Mucosa of descending colon (tissue), 3 donors: ENCODE results near the gene FIG4. TPM values are rescaled to one million over a fixed set of nuclear protein-coding genes. Genes with fewer than 3 reads are reported as not detected.

Source experiments
- ATAC-seq: fragments of 200-7000 bp; cut with Tn5 transposase; one replicate; pipeline ENCODE4 v1.9.1; 2020; ENCODE audit warnings: mild to moderate bottlenecking, moderate library complexity
- DNase-seq, 3 donors: peaks; one replicate each; pipeline ENCODE4 v3.0.0-alpha.2; 2020
- H3K36me3 ChIP-seq: fragments of 200-600 bp; one replicate; pipeline ENCODE4 v1.8.0; 2021; ENCODE audit warnings: low read depth, mild to moderate bottlenecking
- H3K4me1 ChIP-seq: fragments of 200-600 bp; one replicate; pipeline ENCODE4 v1.8.0; 2021; ENCODE audit warnings: low read depth, mild to moderate bottlenecking
- H3K4me3 ChIP-seq: fragments of 200-600 bp; one replicate; pipeline ENCODE4 v1.8.0; 2021; ENCODE audit warnings: mild to moderate bottlenecking
- H3K9me3 ChIP-seq: fragments of 200-600 bp; one replicate; pipeline ENCODE4 v1.8.0; 2021; ENCODE audit warnings: mild to moderate bottlenecking
- intact Hi-C, 2 donors: fragments of 100-400 bp; cut with DNase I in 1 of 2; cut with micrococcal nuclease in 1 of 2; formaldehyde crosslinking; loops; one replicate each; pipeline versions ENCODE4 v1.11.0 to v1.11.1; 2022; cut with DNase I, micrococcal nuclease
- total RNA-seq, 3 donors: library from RNA; stranded (reverse); fragmentation: NEBNext Ultra II Directional in 2 of 3; extraction: Animal tissue kit (Norgen Biotek cat#: 25700) in 2 of 3; gene quantifications; one replicate each; pipeline versions ENCODE4 v1.2.1 to v1.2.4, GENCODE V29; 2021 to 2023
- TF ChIP-seq, protein P1 (sequence below): fragments of 200-600 bp; IDR thresholded peaks from one replicate; pipeline ENCODE4 v1.8.0; 2022; ENCODE audit warnings: antibody characterized with exemption, mild to moderate bottlenecking
- donor health status: DM: no; HTN: no; CAD: no; lungs with moderate emphysema.
- donor health status: DM: no; HTN: no; CAD: no.
- donor health status: DM: no; HTN: yes; CAD: no.

The FIG4 gene
- total RNA-seq, 3 donors from 2014 or later = 14.9 to 18.6 (median 15.9) TPM

DNA sequence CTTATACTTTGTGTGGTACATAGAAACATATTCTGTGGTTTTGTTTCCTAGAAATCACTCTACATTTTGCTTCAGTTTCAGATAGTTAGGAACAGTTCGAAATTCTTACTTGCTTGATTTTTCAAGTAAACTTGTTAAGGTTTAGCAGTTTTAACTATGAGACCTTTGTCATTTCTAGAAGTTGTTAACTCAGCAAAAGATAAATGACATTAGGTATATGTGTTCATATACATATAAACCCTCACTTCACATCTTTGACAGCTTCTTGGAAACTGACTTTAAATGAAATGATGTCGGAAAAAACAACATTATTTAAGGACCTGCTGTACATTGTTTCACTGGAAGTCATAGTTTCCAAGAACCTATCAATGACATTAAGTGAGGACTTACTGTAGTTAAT is 96.2 kb downstream of the FIG4 start:
- intact Hi-C loops = no loop called here
- H3K36me3 ChIP-seq = no peaks in the 10 kb centered on the region
- ATAC-seq = no peak

DNA sequence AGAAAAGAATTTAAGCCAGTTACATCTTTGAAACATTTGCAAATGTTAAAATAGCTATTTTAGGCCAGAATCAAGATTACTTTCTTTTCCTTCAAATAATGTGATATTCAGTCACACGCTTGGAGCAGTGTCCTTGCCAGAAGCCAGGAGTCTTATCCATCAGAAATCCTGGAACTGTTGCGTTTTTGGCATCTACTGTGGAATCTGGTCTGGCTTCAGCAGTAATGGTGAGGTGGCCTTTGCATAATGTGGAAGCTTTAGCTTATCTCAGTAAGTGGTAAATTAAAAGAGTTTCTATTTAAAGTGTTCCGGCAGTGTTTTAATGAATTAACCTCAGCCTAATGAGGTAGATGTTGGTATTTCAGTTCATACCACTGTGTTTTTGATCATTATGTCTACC is 97.6 kb downstream of the FIG4 start:
- ATAC-seq = no peak
- Histone ChIP-seq H3K4me1 (peaks cover 3% of the 10 kb centered on the region), H3K4me3 (no peak overlapping the region), H3K36me3 (no peaks in the 10 kb centered on the region), H3K9me3 (no peaks in the 10 kb centered on the region)
- no peak for DNase-seq
- intact Hi-C loops = no loop called here
- TF ChIP-seq, protein P1, sequence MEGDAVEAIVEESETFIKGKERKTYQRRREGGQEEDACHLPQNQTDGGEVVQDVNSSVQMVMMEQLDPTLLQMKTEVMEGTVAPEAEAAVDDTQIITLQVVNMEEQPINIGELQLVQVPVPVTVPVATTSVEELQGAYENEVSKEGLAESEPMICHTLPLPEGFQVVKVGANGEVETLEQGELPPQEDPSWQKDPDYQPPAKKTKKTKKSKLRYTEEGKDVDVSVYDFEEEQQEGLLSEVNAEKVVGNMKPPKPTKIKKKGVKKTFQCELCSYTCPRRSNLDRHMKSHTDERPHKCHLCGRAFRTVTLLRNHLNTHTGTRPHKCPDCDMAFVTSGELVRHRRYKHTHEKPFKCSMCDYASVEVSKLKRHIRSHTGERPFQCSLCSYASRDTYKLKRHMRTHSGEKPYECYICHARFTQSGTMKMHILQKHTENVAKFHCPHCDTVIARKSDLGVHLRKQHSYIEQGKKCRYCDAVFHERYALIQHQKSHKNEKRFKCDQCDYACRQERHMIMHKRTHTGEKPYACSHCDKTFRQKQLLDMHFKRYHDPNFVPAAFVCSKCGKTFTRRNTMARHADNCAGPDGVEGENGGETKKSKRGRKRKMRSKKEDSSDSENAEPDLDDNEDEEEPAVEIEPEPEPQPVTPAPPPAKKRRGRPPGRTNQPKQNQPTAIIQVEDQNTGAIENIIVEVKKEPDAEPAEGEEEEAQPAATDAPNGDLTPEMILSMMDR = no peak

More for the DNA sequence above, 96.2 kb downstream of the FIG4 start:
- TF ChIP-seq, protein P1 = no peak
- Histone ChIP-seq H3K4me3 (no peak overlapping the region), H3K9me3 (no peaks in the 10 kb centered on the region), H3K4me1 (no peaks in the 10 kb centered on the region)
- DNase-seq = no peak

DNA sequence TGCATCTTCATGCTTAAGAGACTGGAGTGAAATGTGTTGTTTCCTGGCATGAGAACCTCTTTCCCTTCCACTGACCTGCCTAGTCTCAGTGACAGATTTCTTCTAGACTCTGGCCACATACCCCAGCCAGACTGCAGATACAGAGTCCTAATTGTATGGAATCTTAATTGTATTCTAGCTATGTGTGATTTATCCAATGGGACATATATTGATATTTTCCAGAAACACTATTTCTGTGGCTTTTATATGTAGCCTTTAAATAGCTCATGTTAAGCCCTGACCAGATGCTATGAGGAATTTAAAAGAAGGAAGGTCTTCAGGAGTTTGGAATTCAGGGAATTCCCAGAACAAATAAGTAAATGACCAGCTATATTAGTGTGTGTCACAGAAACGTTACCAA is 99.0 kb downstream of the FIG4 start:
- Histone ChIP-seq H3K9me3 (no peaks in the 10 kb centered on the region), H3K36me3 (no peaks in the 10 kb centered on the region), H3K4me3 (no peak overlapping the region), H3K4me1 (peaks cover 3% of the 10 kb centered on the region)
- intact Hi-C loops = no loop called here
- no peak for DNase-seq
- no peak for ATAC-seq
- TF ChIP-seq, protein P1 = no peak

DNA sequence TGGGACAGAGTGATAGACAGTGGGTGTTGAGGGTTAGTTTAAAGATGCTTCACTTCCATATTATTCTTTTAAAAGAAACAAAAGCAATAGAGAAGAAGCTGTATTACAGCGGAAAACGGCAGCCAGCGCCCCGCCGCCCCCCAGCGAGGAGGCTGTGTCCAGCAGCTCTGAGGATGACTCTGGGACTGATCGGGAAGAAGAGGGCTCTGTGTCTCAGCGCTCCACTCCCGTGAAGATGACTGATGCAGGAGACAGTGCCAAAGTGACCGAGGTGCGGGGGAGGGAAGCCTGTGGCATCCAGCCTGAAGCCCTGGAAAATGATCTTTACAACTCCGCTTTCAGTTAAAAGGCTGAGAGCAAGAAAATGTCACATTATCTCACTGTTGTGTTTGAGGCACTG is 100.2 kb downstream of the FIG4 start:
- intact Hi-C loops = no loop called here
- TF ChIP-seq, protein P1 = no peak

DNA sequence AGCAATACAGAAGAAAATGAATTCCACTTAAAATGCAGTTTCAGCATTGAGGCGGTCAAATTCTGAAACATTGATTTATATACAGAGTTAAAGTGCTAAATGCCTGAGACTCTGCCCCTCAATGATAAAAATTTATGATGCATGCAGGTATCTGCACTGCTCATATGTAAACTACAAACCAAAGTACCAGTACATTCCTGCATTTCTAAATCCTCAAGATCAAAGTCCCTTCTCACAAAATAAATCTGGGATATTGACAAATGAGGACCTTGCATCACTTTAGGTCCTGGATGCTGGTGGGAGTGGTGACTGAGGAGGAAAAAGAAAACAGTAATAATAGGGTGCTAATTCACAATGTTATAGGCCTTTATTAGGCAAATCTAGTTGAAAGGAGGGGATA is 101.9 kb downstream of the FIG4 start:
- no peak for DNase-seq
- TF ChIP-seq, protein P1 = no peak
- intact Hi-C loops = no loop called here
- Histone ChIP-seq H3K4me3 (no peak overlapping the region), H3K9me3 (no peaks in the 10 kb centered on the region), H3K4me1 (peaks cover 3% of the 10 kb centered on the region), H3K36me3 (no peaks in the 10 kb centered on the region)
- ATAC-seq = no peak

More for the DNA sequence above, 100.2 kb downstream of the FIG4 start:
- Histone ChIP-seq H3K4me1 (peaks cover 3% of the 10 kb centered on the region), H3K4me3 (no peak overlapping the region), H3K9me3 (no peaks in the 10 kb centered on the region), H3K36me3 (no peaks in the 10 kb centered on the region)
- no peak for DNase-seq
- ATAC-seq = no peak

DNA sequence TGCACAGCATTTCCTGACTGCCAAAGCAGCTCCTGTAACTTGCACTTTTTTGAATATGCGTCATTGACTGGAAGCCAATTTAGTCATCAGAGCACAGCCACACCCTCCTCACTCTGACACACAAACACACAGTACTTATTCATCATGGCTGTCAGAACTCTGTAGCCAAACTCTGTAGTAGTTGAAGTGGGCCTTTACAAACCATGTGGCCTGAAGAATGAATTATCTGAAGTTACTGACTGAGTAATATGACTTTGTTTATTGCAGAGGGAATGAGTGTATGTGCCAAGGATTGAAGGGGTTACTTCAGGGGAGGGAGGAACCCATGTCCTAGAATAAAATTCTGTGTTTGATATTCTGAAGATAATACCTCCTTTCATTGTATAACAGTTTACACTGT is 102.7 kb downstream of the FIG4 start:
- DNase-seq (peak in 1 of 3 donors; percentile 63), ATAC-seq (peak; percentile 98)
- H3K4me1 ChIP-seq = peaks cover 3% of the 10 kb centered on the region
- H3K9me3 ChIP-seq = no peaks in the 10 kb centered on the region
- no peak overlapping the region for H3K4me3 ChIP-seq
- H3K36me3 ChIP-seq = no peaks in the 10 kb centered on the region
- TF ChIP-seq, protein P1 = no peak
- intact Hi-C loops = no loop called here
